H9 (cell line): Measurements from ENCODE around the gene JUP. TPM values are rescaled to one million over a fixed set of nuclear protein-coding genes. Genes with fewer than 3 reads are reported as not detected.

Source experiments
- DNase-seq: peaks from one replicate; pipeline ENCODE4 v3.0.0-alpha.2; 2017
- H2AFZ ChIP-seq: one replicate; pipeline ENCODE4 v1.6.1; 2013; ENCODE audit warnings: mild to moderate bottlenecking, low read length, control low read depth, moderate library complexity
- H2AK5ac ChIP-seq: 2 replicates; pipeline ENCODE4 v1.6.1; 2013; ENCODE audit warnings: low read length, control low read depth, mixed read lengths; ENCODE audit not compliant: insufficient read length
- H2BK120ac ChIP-seq: one replicate; pipeline ENCODE4 v1.6.1; 2013; ENCODE audit warnings: low read depth, mild to moderate bottlenecking, low read length, control low read depth, inconsistent platforms; ENCODE audit not compliant: poor library complexity, severe bottlenecking
- H2BK12ac ChIP-seq: 2 replicates; pipeline ENCODE4 v1.6.1; 2013; ENCODE audit warnings: low read length, control low read depth, mixed read lengths, low read depth; ENCODE audit not compliant: insufficient read length
- H2BK15ac ChIP-seq: 2 replicates; pipeline ENCODE4 v1.6.1; 2013; ENCODE audit warnings: low read depth, low read length, control low read depth
- H2BK20ac ChIP-seq: one replicate; pipeline ENCODE4 v1.6.1; 2013; ENCODE audit warnings: low read depth, mild to moderate bottlenecking, low read length, control low read depth, inconsistent platforms; ENCODE audit not compliant: poor library complexity, severe bottlenecking
- H2BK5ac ChIP-seq: 2 replicates; pipeline ENCODE4 v1.6.1; 2013; ENCODE audit warnings: low read length, control low read depth, mixed read lengths; ENCODE audit not compliant: insufficient read length
- H3K14ac ChIP-seq: 2 replicates; pipeline ENCODE4 v1.6.1; 2013; ENCODE audit warnings: low read length, control low read depth; ENCODE audit not compliant: insufficient read depth
- H3K18ac ChIP-seq: 2 replicates; pipeline ENCODE4 v1.6.1; 2013; ENCODE audit warnings: low read depth, mild to moderate bottlenecking, mixed read lengths, low read length, control low read depth; ENCODE audit not compliant: insufficient read length
- H3K23ac ChIP-seq: 2 replicates; pipeline ENCODE4 v1.6.1; 2013; ENCODE audit warnings: low read length, control low read depth, mixed read lengths, low read depth; ENCODE audit not compliant: insufficient read length
- H3K23me2 ChIP-seq: 2 replicates; pipeline ENCODE4 v1.6.1; 2013; ENCODE audit warnings: low read depth, mild to moderate bottlenecking, mixed read lengths, low read length, control low read depth; ENCODE audit not compliant: insufficient read length, poor library complexity, severe bottlenecking
- H3K27ac ChIP-seq: 2 replicates; pipeline ENCODE4 v1.5.1; 2013; ENCODE audit warnings: low read length, control low read depth, mixed read lengths, low read depth; ENCODE audit not compliant: insufficient read length
- H3K27me3 ChIP-seq: 2 replicates; pipeline ENCODE4 v1.6.1; 2013; ENCODE audit warnings: low read length, control low read depth, inconsistent platforms; ENCODE audit not compliant: insufficient read depth
- H3K4ac ChIP-seq: 2 replicates; pipeline ENCODE4 v1.6.1; 2013; ENCODE audit warnings: low read depth, mild to moderate bottlenecking, control low read depth, inconsistent platforms, low read length, moderate library complexity
- H3K4me1 ChIP-seq: 2 replicates; pipeline ENCODE4 v1.6.1; 2013; ENCODE audit warnings: low read length, control low read depth, inconsistent platforms; ENCODE audit not compliant: insufficient read depth
- H3K4me2 ChIP-seq: 2 replicates; pipeline ENCODE4 v1.6.1; 2013; ENCODE audit warnings: low read length, control low read depth, mixed read lengths; ENCODE audit not compliant: insufficient read length, insufficient read depth
- H3K56ac ChIP-seq: 2 replicates; pipeline ENCODE4 v1.6.1; 2013; ENCODE audit warnings: low read depth, mild to moderate bottlenecking, mixed read lengths, low read length, control low read depth; ENCODE audit not compliant: insufficient read length
- H3K79me1 ChIP-seq: 2 replicates; pipeline ENCODE4 v1.6.1; 2013; ENCODE audit warnings: low read depth, mild to moderate bottlenecking, moderate library complexity, low read length, control low read depth, inconsistent platforms; ENCODE audit not compliant: insufficient read depth, poor library complexity, severe bottlenecking
- H3K79me2 ChIP-seq: 2 replicates; pipeline ENCODE4 v1.6.1; 2013; ENCODE audit warnings: low read length, control low read depth, inconsistent platforms; ENCODE audit not compliant: insufficient read depth
- H3K9ac ChIP-seq: 2 replicates; pipeline ENCODE4 v1.6.1; 2013; ENCODE audit warnings: low read length, control low read depth, mixed read lengths; ENCODE audit not compliant: insufficient read length; ENCODE audit errors: extremely low read depth
- H3K9me3 ChIP-seq: one replicate; pipeline ENCODE4 v1.6.1; 2013; ENCODE audit warnings: low read depth, low read length, inconsistent platforms; ENCODE audit not compliant: control insufficient read depth
- H3T11ph ChIP-seq: one replicate; pipeline ENCODE4 v1.6.1; 2013; ENCODE audit warnings: mild to moderate bottlenecking, low read length, control low read depth, inconsistent platforms
- H4K20me1 ChIP-seq: one replicate; pipeline ENCODE4 v1.6.1; 2013; ENCODE audit not compliant: control insufficient read depth, insufficient read length, insufficient read depth
- H4K5ac ChIP-seq: 2 replicates; pipeline ENCODE4 v1.6.1; 2013; ENCODE audit warnings: low read depth, mild to moderate bottlenecking, mixed read lengths, low read length, control low read depth; ENCODE audit not compliant: insufficient read length
- H4K8ac ChIP-seq: replicated peaks from 2 replicates; pipeline ENCODE4 v1.6.1; 2013; ENCODE audit warnings: low read length, control low read depth, mixed read lengths, low read depth; ENCODE audit not compliant: insufficient read length
- H4K91ac ChIP-seq: 2 replicates; pipeline ENCODE4 v1.6.1; 2013; ENCODE audit warnings: low read depth, mild to moderate bottlenecking, moderate library complexity, mixed read lengths, low read length, control low read depth; ENCODE audit not compliant: insufficient read length
- H3K27ac Mint-ChIP-seq, 3 experiments: 2 replicates in 2 of 3; 3 replicates in 1 of 3; pipeline ENCODE4 v1.8.0; 2020 to 2021; ENCODE audit warnings: mixed read lengths in 3 of 3, mild to moderate bottlenecking in 1 of 3, moderate library complexity in 1 of 3
- H3K27me3 Mint-ChIP-seq: 2 replicates; pipeline ENCODE4 v1.8.0; 2021; ENCODE audit warnings: low read depth, mild to moderate bottlenecking, moderate library complexity, mixed read lengths
- H3K36me3 Mint-ChIP-seq, 3 experiments: 2 replicates in 2 of 3; 3 replicates in 1 of 3; pipeline ENCODE4 v1.8.0; 2020 to 2021; ENCODE audit warnings: low read depth in 3 of 3, mixed read lengths in 3 of 3; ENCODE audit not compliant: insufficient read depth in 1 of 3
- H3K4me1 Mint-ChIP-seq, 2 experiments: 2 replicates each; pipeline ENCODE4 v1.8.0; 2020; ENCODE audit warnings: mixed read lengths in 2 of 2
- H3K4me3 Mint-ChIP-seq, 2 experiments: 2 replicates in 1 of 2; 3 replicates in 1 of 2; pipeline ENCODE4 v1.8.0; 2020 to 2021; ENCODE audit warnings: mild to moderate bottlenecking in 2 of 2, mixed read lengths in 2 of 2, moderate library complexity in 1 of 2
- H3K9me3 Mint-ChIP-seq, 2 experiments: 2 replicates in 1 of 2; 3 replicates in 1 of 2; pipeline ENCODE4 v1.8.0; 2020; ENCODE audit warnings: mild to moderate bottlenecking in 2 of 2, mixed read lengths in 2 of 2, moderate library complexity in 1 of 2
- WGBS: extraction: QIAGEN DNeasy Blood & Tissue Kit; methylation state at CpG from one replicate; pipeline ENCODE4 v1.1.7; 2013; ENCODE audit warnings: missing lambda C conversion rate, low lambda C conversion rate, mixed read lengths; ENCODE audit not compliant: insufficient read length; ENCODE audit errors: extremely low coverage; 5-methylcytosine and 5-hydroxymethylcytosine counted together
- total RNA-seq: library from RNA; stranded (reverse); gene quantifications from 2 replicates; pipeline ENCODE4 v1.2.1, GENCODE V29; 2021
- TF ChIP-seq, protein P1 (sequence below): fragments of 200-600 bp; sonication (generic); conservative IDR thresholded peaks from 3 replicates; pipeline ENCODE4 v1.8.0; 2021; ENCODE audit warnings: antibody characterized with exemption, mild to moderate bottlenecking

The JUP gene
- total RNA-seq, 1 experiment from 2014 or later = 90.1 TPM

DNA sequence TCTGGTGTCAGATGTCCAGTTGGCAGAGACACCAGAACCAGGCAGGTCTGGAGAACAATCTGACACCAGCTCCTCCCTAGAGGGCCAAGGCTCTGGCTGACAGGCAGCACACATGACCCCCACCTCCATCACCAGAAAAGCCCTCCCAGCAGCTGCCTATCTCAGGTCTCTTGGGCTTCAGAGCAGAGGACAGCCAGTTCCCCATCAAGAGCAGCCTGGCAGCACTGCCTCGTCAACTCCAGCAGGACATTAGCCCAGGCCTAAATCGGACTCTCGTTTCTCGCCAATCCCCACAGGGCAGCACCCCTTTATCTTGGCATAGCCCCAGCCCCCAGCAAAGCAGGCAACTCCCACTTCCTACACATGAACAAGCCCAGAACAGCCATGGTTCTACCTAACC is 4.4 kb downstream of the JUP start:
- Histone ChIP-seq H3K79me1 (no peaks in the 10 kb centered on the region), H4K5ac (no peak overlapping the region), H2BK12ac (no peak overlapping the region), H3K27me3 (no peaks in the 10 kb centered on the region), H3K9me3 (no peaks in the 10 kb centered on the region), H4K91ac (no peak overlapping the region), H4K20me1 (no peaks in the 10 kb centered on the region), H3T11ph (no peak overlapping the region), H3K79me2 (no peaks in the 10 kb centered on the region; the same call in 1 of the 2 replicates), H2BK5ac (no peak overlapping the region), H3K4me2 (no peak overlapping the region), H3K23me2 (peaks cover 8% of the 10 kb centered on the region), H3K18ac (no peak overlapping the region), H3K4me1 (peaks cover 2% of the 10 kb centered on the region; the same call in 1 of the 2 replicates), H2BK120ac (no peak overlapping the region), H2AFZ (no peak overlapping the region), H3K56ac (no peak overlapping the region), H4K8ac (no peak overlapping the region), H3K14ac (no peak overlapping the region), H3K23ac (no peak overlapping the region), H3K9ac (no peak overlapping the region), H2BK20ac (no peak overlapping the region), H3K27ac (no peak overlapping the region), H2AK5ac (no peak overlapping the region), H2BK15ac (no peak overlapping the region), H3K4ac (no peak overlapping the region)
- no peaks in the 10 kb centered on the region; a peak in 1 of 5 replicates for H3K9me3 Mint-ChIP-seq
- no CpG with 5 or more reads among the region's 4 CpGs for WGBS
- TF ChIP-seq, protein P1, sequence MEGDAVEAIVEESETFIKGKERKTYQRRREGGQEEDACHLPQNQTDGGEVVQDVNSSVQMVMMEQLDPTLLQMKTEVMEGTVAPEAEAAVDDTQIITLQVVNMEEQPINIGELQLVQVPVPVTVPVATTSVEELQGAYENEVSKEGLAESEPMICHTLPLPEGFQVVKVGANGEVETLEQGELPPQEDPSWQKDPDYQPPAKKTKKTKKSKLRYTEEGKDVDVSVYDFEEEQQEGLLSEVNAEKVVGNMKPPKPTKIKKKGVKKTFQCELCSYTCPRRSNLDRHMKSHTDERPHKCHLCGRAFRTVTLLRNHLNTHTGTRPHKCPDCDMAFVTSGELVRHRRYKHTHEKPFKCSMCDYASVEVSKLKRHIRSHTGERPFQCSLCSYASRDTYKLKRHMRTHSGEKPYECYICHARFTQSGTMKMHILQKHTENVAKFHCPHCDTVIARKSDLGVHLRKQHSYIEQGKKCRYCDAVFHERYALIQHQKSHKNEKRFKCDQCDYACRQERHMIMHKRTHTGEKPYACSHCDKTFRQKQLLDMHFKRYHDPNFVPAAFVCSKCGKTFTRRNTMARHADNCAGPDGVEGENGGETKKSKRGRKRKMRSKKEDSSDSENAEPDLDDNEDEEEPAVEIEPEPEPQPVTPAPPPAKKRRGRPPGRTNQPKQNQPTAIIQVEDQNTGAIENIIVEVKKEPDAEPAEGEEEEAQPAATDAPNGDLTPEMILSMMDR = no peak
- H3K4me1 Mint-ChIP-seq = peaks cover 36 to 50% of the 10 kb centered on the region in 2 experiments
- no peak for DNase-seq
- peak overlapping the region in 1 of 2 experiments; percentile 55; a peak in 2 of 5 replicates for H3K4me3 Mint-ChIP-seq
- peaks cover 8 to 16% (median 15%) of the 10 kb centered on the region in 3 experiments for H3K36me3 Mint-ChIP-seq
- no peaks in the 10 kb centered on the region for H3K27me3 Mint-ChIP-seq
- H3K27ac Mint-ChIP-seq = peak overlapping the region in 2 of 3 experiments; percentile 84 to 90; a peak in 5 of 7 replicates
